Heart left ventricle (tissue), 13 donors: Measurements from ENCODE around the gene SLCO3A1.

Experiments
- CTCF ChIP-seq, 12 donors: fragments of 200-600 bp; sonication (generic) in 4 of 12; IDR thresholded peaks; one replicate each; pipeline versions ENCODE4 v1.5.0 to v1.8.0; 2018 to 2022; ENCODE audit warnings: antibody characterized with exemption in 12 of 12, mild to moderate bottlenecking in 5 of 12
- POLR2A ChIP-seq, 2 donors: fragments of 450-650 bp; IDR thresholded peaks; one replicate each; pipeline ENCODE4 v1.6.1; 2017; ENCODE audit warnings: antibody characterized with exemption in 2 of 2, mild to moderate bottlenecking in 2 of 2, moderate library complexity in 2 of 2
- donor health status: ischemic (EF 13 %, LVEDD 7.1; RV severe dilation, severe dysfunction).
- donor health status: DM: no; HTN: yes; CAD: no.
- donor health status: DM: no; HTN: no; CAD: no.
- donor health status: ischemic (EF 25% LVEDD 6.9; RV normal size, moderate dysfunction).
- donor health status: ischemic (EF 25% LVEDD 5.7; RV mildly dilated, moderate dysfunction).
- donor health status: ischemic (EF 35%, LVEDD 5.7; RV mildly dilated, moderate dysfunction).
- donor health status: nonischemic (EF 11% LVEDD 7.7; RV severe dilation, severe dysfunction).
- donor health status: DM: yes; HTN: yes; CAD: no.
- donor health status: PGD.
- donor health status: ischemic (EF 29% LVEDD 5.4; RV normal size, mild dysfunction).
- donor health status: nonischemic (EF 23%, LVEDD 6.1; RV moderate dilation, normal function).

GRCh38 chr15:92040350-92040749 is 186.8 kb downstream of the SLCO3A1 start:
- TF ChIP-seq CTCF (IDR thresholded peaks at IDR 0.05) (no peak), POLR2A (IDR thresholded peaks at IDR 0.05) (no peak)
